C4-2B (cell line): ENCODE data around the gene IL17REL.
A peak's percentile ranks its signal among the peaks of the same experiment; 100 is the strongest.

Source experiments
- H3K27ac ChIP-seq: fragments of 450-650 bp; 2 replicates; pipeline ENCODE4 v1.5.1; 2017
- ZFX ChIP-seq: fragments of 450-650 bp; IDR thresholded peaks from 2 replicates; pipeline ENCODE4 v1.6.1; 2017
- TF ChIP-seq, protein P1 (sequence below): fragments of 450-650 bp; conservative IDR thresholded peaks from 2 replicates; pipeline ENCODE4 v1.5.1; 2017; ENCODE audit warnings: mild to moderate bottlenecking

Gene IL17REL

GRCh38 chr22:50011447-50012210 is 936 bp downstream of the IL17REL start:
- H3K27ac ChIP-seq: no peak overlapping the region
- TF ChIP-seq, protein P1, sequence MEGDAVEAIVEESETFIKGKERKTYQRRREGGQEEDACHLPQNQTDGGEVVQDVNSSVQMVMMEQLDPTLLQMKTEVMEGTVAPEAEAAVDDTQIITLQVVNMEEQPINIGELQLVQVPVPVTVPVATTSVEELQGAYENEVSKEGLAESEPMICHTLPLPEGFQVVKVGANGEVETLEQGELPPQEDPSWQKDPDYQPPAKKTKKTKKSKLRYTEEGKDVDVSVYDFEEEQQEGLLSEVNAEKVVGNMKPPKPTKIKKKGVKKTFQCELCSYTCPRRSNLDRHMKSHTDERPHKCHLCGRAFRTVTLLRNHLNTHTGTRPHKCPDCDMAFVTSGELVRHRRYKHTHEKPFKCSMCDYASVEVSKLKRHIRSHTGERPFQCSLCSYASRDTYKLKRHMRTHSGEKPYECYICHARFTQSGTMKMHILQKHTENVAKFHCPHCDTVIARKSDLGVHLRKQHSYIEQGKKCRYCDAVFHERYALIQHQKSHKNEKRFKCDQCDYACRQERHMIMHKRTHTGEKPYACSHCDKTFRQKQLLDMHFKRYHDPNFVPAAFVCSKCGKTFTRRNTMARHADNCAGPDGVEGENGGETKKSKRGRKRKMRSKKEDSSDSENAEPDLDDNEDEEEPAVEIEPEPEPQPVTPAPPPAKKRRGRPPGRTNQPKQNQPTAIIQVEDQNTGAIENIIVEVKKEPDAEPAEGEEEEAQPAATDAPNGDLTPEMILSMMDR: no peak
- no peak for TF ChIP-seq ZFX

DNA sequence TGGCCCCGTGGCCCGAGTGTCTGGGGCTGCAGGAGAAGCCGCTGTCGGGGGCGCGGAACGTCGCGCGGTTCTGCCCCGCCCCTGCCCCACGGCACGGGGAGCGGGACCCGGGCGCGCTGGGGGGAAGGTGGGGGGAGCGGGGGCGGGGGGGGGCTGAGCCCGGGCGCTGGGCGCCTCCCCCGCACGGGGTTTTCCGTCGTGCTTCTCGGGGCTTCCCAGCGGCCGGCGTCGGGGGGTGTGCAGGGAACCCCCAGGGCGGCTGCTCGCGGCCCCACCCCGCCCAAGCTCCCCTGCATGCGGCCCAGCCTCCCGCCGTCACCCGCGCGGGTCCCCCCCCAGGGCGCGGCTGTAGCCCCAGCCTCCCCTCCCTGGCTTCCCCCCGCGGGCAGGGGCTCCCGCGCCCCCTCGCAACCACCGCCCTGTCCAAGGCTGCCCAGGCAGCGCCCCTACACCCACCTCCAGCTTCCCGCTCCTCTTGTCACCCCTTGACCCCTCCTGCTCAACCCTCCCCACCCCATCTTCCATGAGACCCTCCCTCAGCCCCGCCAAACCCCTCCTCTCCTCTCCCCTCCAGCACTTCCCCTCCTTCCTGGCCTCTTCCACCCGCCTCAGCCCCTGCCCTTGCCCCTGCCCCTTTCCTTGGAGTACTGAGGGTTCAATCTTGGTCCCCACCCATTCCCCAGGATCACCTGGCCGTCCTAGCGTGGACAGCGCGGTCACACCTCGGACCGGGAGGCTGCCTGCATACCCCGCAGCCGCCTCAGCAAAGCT is 1.7 kb downstream of the IL17REL start:
- no peak overlapping the region for H3K27ac ChIP-seq
- TF ChIP-seq, protein P1: no peak
- TF ChIP-seq ZFX: no peak

GRCh38 chr22:50009765-50010675 is 2.5 kb downstream of the IL17REL start:
- TF ChIP-seq, protein P1: no peak
- TF ChIP-seq ZFX: no peak
- peak overlapping the region; percentile 92; the same call in 1 of the 2 replicates for H3K27ac ChIP-seq

- TF ChIP-seq, protein P1: no peak
- TF ChIP-seq ZFX: no peak
- peak overlapping the region; percentile 92 for H3K27ac ChIP-seq
These were observed 3.3 kb downstream of the IL17REL start for GRCh38 chr22:50009251-50009650.

DNA sequence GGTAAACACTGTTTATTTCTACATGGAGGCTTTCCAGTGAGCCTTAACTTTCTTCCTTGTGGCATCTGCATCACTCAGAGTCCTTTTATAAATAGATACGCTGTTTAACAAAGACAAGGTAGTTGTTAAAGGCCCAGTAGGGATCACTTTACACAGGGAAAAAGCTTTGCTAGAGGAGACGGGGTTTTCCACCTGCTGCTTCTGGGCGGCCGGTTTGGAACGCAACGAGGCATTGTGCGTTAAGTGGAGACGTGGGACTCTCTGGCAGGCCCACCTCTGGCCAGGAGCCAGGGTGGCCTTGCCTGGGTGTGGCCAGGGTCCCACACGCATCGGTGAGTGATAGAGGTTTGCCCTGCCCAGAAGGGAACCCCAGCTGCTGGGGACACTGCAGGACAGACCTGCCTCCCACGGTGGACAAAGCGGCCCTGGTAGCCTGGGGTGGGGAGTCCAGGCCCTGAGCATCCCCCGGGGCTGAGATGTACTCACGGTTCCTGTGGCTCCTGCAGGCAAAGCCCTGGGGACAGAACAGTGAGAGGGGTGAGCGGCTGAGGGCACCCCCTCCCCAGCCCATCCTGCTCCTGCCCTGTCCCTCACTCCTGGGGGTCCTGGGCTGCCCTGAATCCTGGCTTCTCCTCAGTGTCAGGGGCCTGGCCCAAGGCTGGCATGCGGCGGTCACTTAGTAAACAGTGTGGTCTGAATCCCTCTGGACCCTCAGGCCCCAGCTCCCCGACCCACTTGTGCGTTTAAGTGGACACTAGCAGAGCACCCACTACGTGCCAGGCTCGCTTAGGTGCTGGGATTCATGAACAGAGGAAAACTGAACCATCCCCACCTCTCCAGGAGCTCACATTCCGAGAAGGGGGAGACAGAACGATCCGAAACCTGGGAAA is 4.2 kb downstream of the IL17REL start:
- TF ChIP-seq, protein P1: no peak
- TF ChIP-seq ZFX: no peak
- H3K27ac ChIP-seq: peak overlapping the region; percentile 92

DNA sequence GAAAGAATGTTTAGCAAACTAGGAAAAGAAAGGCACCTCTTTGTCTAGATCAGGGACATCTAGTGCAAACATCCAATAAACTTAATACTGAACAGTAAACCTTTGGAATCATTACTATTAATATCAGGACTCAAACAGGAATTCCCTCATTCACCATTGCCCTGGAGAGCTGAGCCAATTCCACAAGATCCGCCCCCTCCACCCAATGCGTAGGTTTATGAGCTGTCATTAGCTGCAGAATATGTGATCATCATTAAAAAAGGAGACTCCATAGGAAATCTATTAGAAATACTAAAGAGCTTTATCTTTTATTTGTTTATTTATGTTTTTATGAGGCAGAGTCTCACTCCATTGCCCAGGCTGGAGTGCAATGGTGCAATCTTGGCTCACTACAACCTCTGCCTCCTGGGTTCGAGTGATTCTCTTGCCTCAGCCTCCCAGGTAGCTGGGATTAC is 5.5 kb downstream of the IL17REL start:
- TF ChIP-seq, protein P1: no peak
- no peak for TF ChIP-seq ZFX
- H3K27ac ChIP-seq: peak overlapping the region; percentile 92
